WTC11 (cell line): Measurements from ENCODE around the gene ITLN1. TPM values are rescaled to one million over a fixed set of nuclear protein-coding genes. Genes with fewer than 3 reads are reported as not detected.

Experiments used
- ATAC-seq: fragments of 200-7000 bp; cut with Tn5 transposase; 2 replicates; pipeline ENCODE4 v1.10.0; 2021; ENCODE audit warnings: mild to moderate bottlenecking, moderate library complexity
- CTCF ChIA-PET: fragments of 300-600 bp; sonication (Branson Sonifier 250); formaldehyde crosslinking; loops from one replicate; lab custom pipeline; 2021; ENCODE audit warnings: antibody characterized with exemption; lab: Charles Lee
- POLR2A ChIA-PET: fragments of 350-600 bp; sonication (Branson Sonifier 250); formaldehyde crosslinking; loops from one replicate; lab custom pipeline; 2021; ENCODE audit warnings: antibody characterized with exemption; lab: Charles Lee
- DNase-seq: peaks from one replicate; pipeline ENCODE4 v3.0.0; 2021; ENCODE audit warnings: low spot score
- H3K27ac Mint-ChIP-seq: 2 replicates; pipeline ENCODE4 v1.8.0; 2021; ENCODE audit warnings: mixed read lengths
- H3K27me3 Mint-ChIP-seq: 2 replicates; pipeline ENCODE4 v1.8.0; 2021; ENCODE audit warnings: low read depth, mild to moderate bottlenecking, moderate library complexity, mixed read lengths
- H3K36me3 Mint-ChIP-seq: 2 replicates; pipeline ENCODE4 v1.8.0; 2021; ENCODE audit warnings: mixed read lengths
- H3K4me1 Mint-ChIP-seq: 2 replicates; pipeline ENCODE4 v1.8.0; 2022; ENCODE audit warnings: mixed read lengths
- H3K4me3 Mint-ChIP-seq: 2 replicates; pipeline ENCODE4 v1.8.0; 2021; ENCODE audit warnings: mild to moderate bottlenecking, moderate library complexity, mixed read lengths
- H3K9me3 Mint-ChIP-seq: 2 replicates; pipeline ENCODE4 v1.8.0; 2021; ENCODE audit warnings: mixed read lengths
- CTCF ChIP-seq: fragments of 200-600 bp; IDR thresholded peaks from 2 replicates; pipeline ENCODE4 v1.8.0; 2022; ENCODE audit warnings: antibody characterized with exemption
- ELF4 ChIP-seq: sonication (generic); formaldehyde crosslinking; IDR thresholded peaks from 2 replicates; pipeline ENCODE4 v1.8.1; 2022; ENCODE audit warnings: low read depth, mild to moderate bottlenecking, moderate library complexity, missing genetic modification reagents
- FOXK1 ChIP-seq: sonication (generic); formaldehyde crosslinking; IDR thresholded peaks from 2 replicates; pipeline ENCODE4 v1.8.0; 2022; ENCODE audit warnings: mild to moderate bottlenecking, moderate library complexity, missing genetic modification reagents
- GABPB1 ChIP-seq: sonication (generic); formaldehyde crosslinking; IDR thresholded peaks from 2 replicates; pipeline ENCODE4 v1.8.1; 2023; ENCODE audit warnings: mild to moderate bottlenecking, missing genetic modification reagents
- HMGXB4 ChIP-seq: sonication (generic); formaldehyde crosslinking; IDR thresholded peaks from 2 replicates; pipeline ENCODE4 v1.8.1; 2023; ENCODE audit warnings: mild to moderate bottlenecking, moderate library complexity, missing genetic modification reagents
- JAZF1 ChIP-seq: fragments of 250-450 bp; sonication (Bioruptor Pico); IDR thresholded peaks from 2 replicates; pipeline ENCODE4 v1.9.0; 2021; ENCODE audit warnings: moderate library complexity, mild to moderate bottlenecking, inconsistent platforms
- KAT7 ChIP-seq: sonication (generic); formaldehyde crosslinking; IDR thresholded peaks from 2 replicates; pipeline ENCODE4 v1.8.1; 2023; ENCODE audit warnings: missing genetic modification reagents, mild to moderate bottlenecking, borderline replicate concordance
- MXD4 ChIP-seq: fragments of 250-450 bp; sonication (Bioruptor Pico); IDR thresholded peaks from 2 replicates; pipeline ENCODE4 v1.8.0; 2021; ENCODE audit warnings: mild to moderate bottlenecking, moderate library complexity, borderline replicate concordance
- NFATC4 ChIP-seq: fragments of 250-450 bp; sonication (Bioruptor Pico); IDR thresholded peaks from 2 replicates; pipeline ENCODE4 v1.9.0; 2021; ENCODE audit warnings: mild to moderate bottlenecking
- NFE2L1 ChIP-seq: sonication (generic); formaldehyde crosslinking; IDR thresholded peaks from 2 replicates; pipeline ENCODE4 v1.8.1; 2023; ENCODE audit warnings: missing genetic modification reagents
- PRDM15 ChIP-seq: sonication (generic); formaldehyde crosslinking; IDR thresholded peaks from 2 replicates; pipeline ENCODE4 v1.8.0; 2022; ENCODE audit warnings: missing genetic modification reagents
- PREB ChIP-seq: sonication (generic); formaldehyde crosslinking; IDR thresholded peaks from 2 replicates; pipeline ENCODE4 v1.8.1; 2022; ENCODE audit warnings: mild to moderate bottlenecking, missing genetic modification reagents, moderate library complexity, borderline replicate concordance
- RELA ChIP-seq: sonication (generic); formaldehyde crosslinking; IDR thresholded peaks from 2 replicates; pipeline ENCODE4 v1.8.1; 2022; ENCODE audit warnings: missing genetic modification reagents, mild to moderate bottlenecking, borderline replicate concordance
- SP1 ChIP-seq: sonication (generic); formaldehyde crosslinking; conservative IDR thresholded peaks from 2 replicates; pipeline ENCODE4 v1.8.1; 2022; ENCODE audit warnings: missing genetic modification reagents
- STAT6 ChIP-seq: sonication (generic); formaldehyde crosslinking; conservative IDR thresholded peaks from 2 replicates; pipeline ENCODE4 v1.8.1; 2023; ENCODE audit warnings: mild to moderate bottlenecking, low read depth, missing genetic modification reagents, moderate library complexity
- TEAD1 ChIP-seq: sonication (generic); formaldehyde crosslinking; IDR thresholded peaks from 2 replicates; pipeline ENCODE4 v1.8.0; 2022; ENCODE audit warnings: mild to moderate bottlenecking, missing genetic modification reagents
- TEAD4 ChIP-seq: sonication (generic); formaldehyde crosslinking; IDR thresholded peaks from 2 replicates; pipeline ENCODE4 v1.8.0; 2022; ENCODE audit warnings: mild to moderate bottlenecking, missing genetic modification reagents
- ZMAT4 ChIP-seq: fragments of 250-450 bp; sonication (Bioruptor Pico); IDR thresholded peaks from 2 replicates; pipeline ENCODE4 v1.9.0; 2021; ENCODE audit warnings: mild to moderate bottlenecking
- ZNF317 ChIP-seq: sonication (generic); formaldehyde crosslinking; IDR thresholded peaks from 2 replicates; pipeline ENCODE4 v1.8.1; 2023; ENCODE audit warnings: low read depth, mild to moderate bottlenecking, moderate library complexity, missing genetic modification reagents, borderline replicate concordance
- ZNF425 ChIP-seq: fragments of 250-450 bp; sonication (Bioruptor Pico); conservative IDR thresholded peaks from 2 replicates; pipeline ENCODE4 v1.9.0; 2021; ENCODE audit warnings: mild to moderate bottlenecking
- total RNA-seq: library from RNA; stranded (reverse); gene quantifications from 3 replicates; pipeline ENCODE4 v1.2.3, GENCODE V29; 2021

The ITLN1 gene
- total RNA-seq, 1 experiment from 2014 or later, result not detected

GRCh38 chr1:160874935-160875334 is 10.0 kb downstream of the ITLN1 start:
- no peaks in the 10 kb centered on the region for H3K36me3 Mint-ChIP-seq
- no peak overlapping the region for H3K4me3 Mint-ChIP-seq
- no peak for ATAC-seq
- ChIA-PET CTCF (no interaction called here), POLR2A (no interaction called here)
- DNase-seq, result no peak
- TF ChIP-seq ZNF425 (CRISPR knock-in tag) (no peak), TEAD4 (CRISPR knock-in tag) (no peak), KAT7 (CRISPR knock-in tag) (no peak), MXD4 (no peak), CTCF (no peak), ZNF317 (CRISPR knock-in tag) (no peak), ZMAT4 (CRISPR knock-in tag) (no peak), FOXK1 (no peak)
- no peak overlapping the region for H3K27ac Mint-ChIP-seq
- H3K9me3 Mint-ChIP-seq, result peaks cover 4% of the 10 kb centered on the region; the same call in 1 of the 2 replicates
- peaks cover 14% of the 10 kb centered on the region for H3K4me1 Mint-ChIP-seq
- no peaks in the 10 kb centered on the region for H3K27me3 Mint-ChIP-seq

GRCh38 chr1:160868141-160868540 is 16.8 kb downstream of the ITLN1 start:
- ATAC-seq (no peak), DNase-seq (no peak)
- POLR2A ChIA-PET, result no interaction called here
- CTCF ChIA-PET, result no interaction called here
- H3K36me3 Mint-ChIP-seq, result no peaks in the 10 kb centered on the region
- H3K27me3 Mint-ChIP-seq, result no peaks in the 10 kb centered on the region
- no peak overlapping the region for H3K4me3 Mint-ChIP-seq
- H3K4me1 Mint-ChIP-seq, result peaks cover 9% of the 10 kb centered on the region
- no peak overlapping the region for H3K27ac Mint-ChIP-seq
- peaks cover 1% of the 10 kb centered on the region; the same call in 1 of the 2 replicates for H3K9me3 Mint-ChIP-seq
- TF ChIP-seq PRDM15 (CRISPR knock-in tag) (no peak), STAT6 (CRISPR knock-in tag) (no peak), NFATC4 (CRISPR knock-in tag) (no peak), RELA (CRISPR knock-in tag) (no peak), NFE2L1 (CRISPR knock-in tag) (no peak), JAZF1 (CRISPR knock-in tag) (no peak), SP1 (CRISPR knock-in tag) (no peak), GABPB1 (CRISPR knock-in tag) (no peak), TEAD1 (no peak), CTCF (no peak), HMGXB4 (CRISPR knock-in tag) (no peak), PREB (CRISPR knock-in tag) (no peak), ELF4 (CRISPR knock-in tag) (no peak)
